GM19452 (cell line): Measurements from ENCODE around the gene BFSP1.

Source experiments
- ATAC-seq: cut with Tn5 transposase; IDR thresholded peaks from one replicate; pipeline ENCODE4 v1.9.1; 2021; ENCODE audit not compliant: unreplicated experiment

The BFSP1 gene

DNA sequence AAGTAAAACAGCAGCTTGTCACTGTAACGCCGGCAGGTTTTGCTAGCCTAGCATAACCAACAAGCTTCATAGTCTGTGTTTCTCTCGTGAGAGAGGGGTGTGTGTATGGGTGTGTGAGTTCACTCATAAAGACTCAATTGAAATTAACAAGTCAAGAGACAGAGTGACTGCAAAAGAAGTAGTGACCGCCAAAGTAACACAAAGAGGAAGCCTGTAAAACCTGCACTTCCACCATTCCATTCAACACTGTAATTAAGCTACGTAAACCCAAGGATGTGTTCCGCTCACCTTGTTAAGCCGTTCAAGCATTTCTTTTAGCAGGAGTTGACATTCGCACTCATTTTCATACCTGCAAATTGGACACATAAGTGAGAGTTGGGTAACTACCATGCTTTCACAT lies 6.6 kb downstream of the BFSP1 start:
- no peak for ATAC-seq

DNA sequence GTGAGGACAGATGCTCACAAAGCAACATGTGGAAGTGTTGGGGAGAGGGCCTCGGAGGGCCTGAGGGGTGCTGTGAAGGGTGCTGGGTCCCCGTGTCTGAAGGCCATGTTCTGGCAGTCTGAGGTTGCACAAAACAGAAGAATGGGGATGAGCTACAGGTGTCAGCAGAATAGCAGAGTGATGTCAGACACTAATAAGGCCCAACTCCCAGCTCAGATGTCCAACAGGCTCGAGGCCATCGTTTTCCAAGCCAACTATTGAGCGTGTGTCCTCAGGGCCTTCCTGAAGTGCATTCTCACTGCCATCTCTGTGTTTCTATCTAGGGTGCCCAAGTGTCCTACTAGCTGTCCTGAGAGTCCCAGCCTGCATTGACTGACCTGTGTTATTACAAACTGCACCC lies 7.9 kb downstream of the BFSP1 start:
- ATAC-seq, result no peak

DNA sequence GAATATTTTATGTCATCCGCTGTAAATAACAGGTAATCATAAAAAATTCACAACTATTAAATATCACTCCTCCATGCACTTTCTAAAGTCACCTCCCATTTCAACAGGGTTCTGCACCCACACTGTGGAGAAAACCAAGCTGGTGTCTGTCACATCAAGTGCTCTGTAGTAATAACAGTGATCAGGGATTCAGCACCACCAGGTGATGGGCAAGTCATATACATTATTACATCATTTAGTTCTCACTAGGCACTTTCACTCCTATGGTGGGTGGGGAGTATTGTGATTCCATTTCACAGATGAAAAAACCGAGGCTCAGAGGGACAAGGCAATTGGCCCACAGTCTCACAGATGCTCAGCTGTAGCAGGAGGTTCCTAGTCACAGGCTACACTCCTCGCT lies 8.7 kb downstream of the BFSP1 start:
- ATAC-seq, result no peak

DNA sequence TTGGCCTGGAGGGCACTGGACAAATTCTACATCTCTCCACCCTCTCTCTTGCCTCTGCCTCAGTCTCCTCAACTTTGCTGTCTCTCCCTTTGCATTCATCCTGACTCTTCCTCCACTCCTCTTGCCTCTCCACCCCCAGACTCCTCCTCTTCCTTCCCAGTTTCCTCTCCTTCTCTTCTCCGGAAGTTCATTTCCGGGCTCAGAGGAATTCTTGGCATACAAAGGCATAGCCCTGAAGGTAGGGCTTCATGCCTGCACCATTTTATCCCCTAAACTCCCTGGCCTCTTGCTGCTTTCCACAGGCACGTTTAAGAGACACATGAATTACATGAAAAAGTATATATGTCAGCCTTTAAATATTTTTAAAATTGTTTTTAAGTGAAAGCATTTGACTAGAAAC lies 10.6 kb downstream of the BFSP1 start:
- ATAC-seq, result no peak

DNA sequence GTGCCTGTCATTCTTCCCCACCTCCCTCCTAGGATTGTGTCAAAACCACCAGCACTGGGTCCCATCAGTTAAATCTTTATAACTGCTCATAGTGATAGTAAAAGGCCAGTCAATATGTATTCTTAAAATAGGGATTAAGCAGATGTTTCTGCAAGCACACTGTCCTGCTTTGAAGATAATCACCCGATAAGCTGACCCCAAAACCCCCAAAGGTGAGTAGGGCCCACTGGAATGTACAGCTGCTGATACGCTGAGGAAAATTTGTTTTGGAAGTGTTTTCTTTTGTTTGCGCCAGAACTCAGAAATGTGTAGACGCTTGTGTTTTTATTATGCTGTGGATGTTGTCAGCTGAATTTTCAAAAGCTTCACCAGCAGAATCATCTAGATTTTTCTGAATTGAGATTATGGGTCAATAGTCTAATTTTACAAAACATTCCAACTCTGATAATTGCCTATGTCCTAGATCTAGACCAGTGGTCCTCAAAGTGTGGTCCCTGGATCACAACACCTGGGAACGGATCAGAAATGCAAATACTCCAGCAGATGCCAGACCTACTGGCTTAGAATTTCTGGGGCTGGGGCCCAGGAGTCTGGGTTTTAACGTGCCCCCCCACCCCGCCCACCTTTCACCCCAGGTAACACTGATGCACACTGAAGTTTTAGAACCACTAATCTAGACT lies 11.4 kb downstream of the BFSP1 start:
- ATAC-seq, result no peak

DNA sequence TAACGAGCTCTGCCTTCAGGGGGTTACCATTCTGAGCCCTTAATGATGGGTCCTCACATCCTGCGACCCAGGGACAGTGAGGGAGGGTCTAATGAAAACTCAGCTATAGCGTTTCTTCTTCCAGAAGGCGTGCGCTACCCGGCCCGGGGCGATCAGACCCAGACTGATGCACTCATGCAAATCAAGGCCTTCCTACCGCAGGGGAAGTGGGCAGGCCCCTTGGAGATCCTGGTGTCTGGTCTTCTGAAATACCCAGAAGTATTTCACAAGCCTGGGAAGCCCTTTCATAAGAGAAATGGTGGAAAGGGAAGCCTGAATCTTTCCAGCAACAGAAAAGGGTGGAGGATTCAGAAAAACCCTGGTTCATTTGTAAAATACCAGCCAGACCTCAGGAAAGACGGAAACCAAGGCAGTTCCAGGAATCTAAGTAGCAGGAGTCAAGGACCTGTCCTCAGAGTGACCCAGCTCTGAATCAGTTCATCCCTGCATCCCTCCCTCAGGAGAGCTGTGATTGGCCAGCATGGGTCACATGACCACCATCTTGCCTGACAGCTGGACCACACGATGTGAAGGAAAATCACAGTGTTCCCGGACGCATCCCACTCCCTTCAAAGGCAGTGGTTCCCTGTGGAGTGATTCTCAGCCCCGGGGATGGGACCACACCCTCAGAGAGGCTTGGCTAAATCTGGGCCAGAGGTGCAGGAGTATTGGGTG lies 12.7 kb downstream of the BFSP1 start:
- ATAC-seq, result no peak

DNA sequence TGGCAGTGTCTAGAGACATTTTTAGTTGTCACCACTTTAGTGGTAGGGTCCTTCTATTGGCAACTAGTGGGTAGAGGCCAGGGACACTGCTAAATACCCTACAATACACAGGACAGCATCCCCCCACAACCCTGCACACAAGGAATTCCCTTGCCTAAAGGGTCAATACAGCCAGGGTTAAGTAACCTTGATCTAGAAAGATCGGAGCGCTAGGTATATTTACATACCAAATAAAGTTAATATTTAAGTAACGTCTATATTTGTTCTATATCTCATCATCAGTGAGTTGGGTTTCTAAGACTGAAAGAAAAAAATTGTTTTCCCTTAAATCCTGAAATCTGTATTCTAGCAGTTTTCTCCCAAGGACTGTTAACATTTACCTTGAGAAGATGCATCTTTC lies 16.1 kb downstream of the BFSP1 start:
- ATAC-seq, result no peak

DNA sequence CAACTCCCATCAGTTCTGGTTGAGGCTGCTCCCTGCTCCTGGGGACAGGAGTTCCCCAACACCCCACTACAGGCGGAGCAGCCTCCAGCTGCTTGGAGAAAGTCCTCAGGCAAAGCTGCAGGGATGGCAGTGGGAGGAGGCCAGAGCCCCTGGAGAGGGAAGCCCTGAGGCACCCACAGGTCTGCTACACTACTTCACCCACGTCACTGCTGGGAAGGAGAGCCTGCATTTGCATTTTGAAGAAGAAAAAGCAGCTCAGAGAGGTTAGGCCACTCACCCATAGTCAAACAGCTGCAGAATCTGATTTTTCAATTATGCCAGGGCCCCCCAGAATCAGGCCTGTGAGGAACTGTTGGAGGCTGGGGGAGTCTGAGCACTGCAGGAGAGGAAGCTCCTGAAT lies 17.2 kb downstream of the BFSP1 start:
- no peak for ATAC-seq

DNA sequence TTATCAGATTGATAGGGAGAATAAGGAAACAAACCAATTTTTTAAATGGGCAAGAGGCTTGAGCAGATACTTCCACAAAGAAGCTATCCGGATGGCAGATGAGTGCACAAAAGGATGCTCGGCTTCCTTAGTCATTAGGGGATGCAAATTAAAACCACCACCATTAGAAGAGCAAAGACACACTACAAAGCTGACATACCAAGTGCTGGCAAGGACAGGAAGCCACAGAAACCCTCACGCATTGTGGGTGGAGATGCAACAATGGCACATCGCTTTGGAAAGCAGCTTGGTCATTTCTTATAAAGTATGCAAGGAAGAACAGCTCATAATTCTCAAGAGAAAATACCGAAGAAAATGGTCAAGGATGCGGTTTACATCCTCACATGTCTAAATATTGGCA lies 19.8 kb downstream of the BFSP1 start:
- ATAC-seq, result no peak

DNA sequence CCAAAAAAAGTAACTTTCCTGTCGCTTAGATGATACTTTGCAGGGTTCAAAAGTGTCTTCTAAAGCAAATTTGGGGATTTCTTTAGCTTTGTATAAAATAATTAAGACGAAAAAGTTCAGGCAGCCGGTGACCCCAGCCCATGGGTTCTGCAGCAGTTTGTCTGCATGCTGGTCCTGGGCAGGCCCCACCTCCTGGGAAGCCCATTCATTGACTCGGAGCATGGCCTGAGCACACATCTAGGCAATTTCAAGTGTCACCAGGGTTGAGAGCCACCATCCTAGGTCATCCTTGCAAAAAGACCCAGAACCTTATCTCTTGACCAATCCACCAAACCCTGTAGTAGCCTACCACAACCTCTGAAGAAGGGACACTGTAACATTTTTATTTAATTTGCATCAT lies 20.6 kb downstream of the BFSP1 start:
- ATAC-seq, result no peak

DNA sequence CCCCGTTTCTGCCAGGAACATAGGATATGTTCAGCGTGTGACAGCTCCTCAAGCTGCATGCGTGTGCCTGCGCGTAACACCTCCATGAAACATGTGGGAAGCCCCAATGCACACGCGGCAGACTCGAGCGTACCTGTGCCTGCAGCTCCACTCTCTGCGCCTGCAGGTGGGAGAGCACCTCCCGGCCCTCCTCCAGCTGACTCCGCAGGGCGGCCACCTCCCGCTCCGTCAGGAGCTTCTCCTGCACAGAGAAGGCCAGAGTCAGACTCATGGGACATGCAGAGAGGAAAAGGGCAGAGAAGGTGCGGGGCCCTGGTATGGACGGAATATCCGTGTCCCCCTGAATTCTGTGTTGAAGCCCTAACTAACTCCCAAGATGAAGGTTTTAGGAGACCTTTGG lies 22.4 kb downstream of the BFSP1 start:
- ATAC-seq, result no peak

DNA sequence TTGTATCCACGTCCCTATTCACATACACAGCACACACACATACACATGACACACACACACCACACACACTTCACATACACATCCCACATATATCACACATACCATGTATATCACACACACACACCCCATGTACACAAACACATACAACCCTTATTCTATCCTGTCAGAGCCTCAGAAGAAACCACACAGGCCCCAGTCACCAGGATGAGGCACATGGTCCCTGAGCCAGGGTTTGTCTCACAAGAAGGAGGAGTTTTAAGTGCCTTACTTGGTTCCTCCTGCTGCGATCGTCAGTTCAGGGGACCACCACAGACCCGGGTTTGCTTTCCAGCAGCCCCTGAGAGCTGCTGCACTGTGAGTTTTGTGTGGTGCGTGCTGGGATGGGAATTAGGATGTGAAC lies 23.6 kb downstream of the BFSP1 start:
- ATAC-seq, result no peak

DNA sequence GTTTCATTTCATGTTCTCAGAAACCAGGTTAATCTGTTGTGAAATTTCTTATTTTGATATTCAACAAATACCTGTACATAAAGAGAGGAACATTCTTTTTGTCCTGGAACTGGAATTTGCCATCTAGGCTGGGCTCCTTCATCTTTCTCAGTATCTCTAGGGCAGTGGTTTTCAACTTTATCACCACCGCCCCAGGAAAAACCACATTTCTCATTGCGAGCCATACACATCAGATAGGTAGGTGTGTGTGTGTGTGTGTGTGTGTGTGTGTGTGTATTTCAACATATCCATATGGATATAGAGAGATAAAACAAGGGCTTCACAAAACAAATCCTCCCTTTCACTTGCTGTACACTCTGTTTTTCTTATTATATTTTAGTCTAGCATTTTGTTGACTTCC lies 24.1 kb downstream of the BFSP1 start:
- no peak for ATAC-seq

DNA sequence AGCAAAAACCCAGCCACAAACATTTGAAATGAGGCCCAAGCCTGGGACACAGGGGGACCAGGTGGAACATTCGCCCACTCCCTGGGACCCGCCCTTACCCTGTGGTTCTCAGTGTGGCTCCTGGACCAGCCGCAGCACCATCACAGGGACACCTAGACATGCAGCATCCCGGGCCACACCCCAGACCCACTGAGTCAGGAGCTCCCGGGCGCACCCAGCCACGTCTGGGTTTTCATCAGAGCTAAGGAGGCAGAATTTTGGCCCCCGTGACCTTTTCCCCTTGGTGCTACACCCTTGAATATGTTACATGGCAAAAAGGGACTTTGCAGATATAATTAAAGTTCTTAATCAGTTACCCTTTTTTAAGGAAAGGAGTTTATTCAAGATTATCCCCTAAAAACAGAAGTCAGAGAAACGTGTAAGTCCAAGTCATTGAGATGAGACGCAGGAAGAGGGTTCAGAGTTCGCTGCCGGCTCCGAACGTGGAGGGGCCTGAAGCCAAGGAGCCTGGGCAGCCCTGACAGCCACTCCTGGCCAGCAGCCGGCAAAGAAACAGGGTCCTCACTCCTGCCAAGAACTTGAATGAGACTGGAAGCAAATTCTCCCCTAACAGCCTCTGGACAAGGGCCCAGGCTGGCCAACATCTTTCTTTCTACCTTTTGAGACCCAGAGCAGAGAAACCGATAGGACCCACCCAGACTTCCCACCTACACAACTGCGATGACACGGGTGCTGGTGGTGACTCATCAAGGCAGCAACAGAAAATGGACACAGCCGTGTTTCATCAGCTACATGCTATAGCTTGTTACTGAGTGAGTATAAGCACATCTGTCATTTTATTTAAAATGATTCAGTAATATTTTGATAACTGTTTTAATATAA lies 25.3 kb downstream of the BFSP1 start:
- ATAC-seq, result no peak

DNA sequence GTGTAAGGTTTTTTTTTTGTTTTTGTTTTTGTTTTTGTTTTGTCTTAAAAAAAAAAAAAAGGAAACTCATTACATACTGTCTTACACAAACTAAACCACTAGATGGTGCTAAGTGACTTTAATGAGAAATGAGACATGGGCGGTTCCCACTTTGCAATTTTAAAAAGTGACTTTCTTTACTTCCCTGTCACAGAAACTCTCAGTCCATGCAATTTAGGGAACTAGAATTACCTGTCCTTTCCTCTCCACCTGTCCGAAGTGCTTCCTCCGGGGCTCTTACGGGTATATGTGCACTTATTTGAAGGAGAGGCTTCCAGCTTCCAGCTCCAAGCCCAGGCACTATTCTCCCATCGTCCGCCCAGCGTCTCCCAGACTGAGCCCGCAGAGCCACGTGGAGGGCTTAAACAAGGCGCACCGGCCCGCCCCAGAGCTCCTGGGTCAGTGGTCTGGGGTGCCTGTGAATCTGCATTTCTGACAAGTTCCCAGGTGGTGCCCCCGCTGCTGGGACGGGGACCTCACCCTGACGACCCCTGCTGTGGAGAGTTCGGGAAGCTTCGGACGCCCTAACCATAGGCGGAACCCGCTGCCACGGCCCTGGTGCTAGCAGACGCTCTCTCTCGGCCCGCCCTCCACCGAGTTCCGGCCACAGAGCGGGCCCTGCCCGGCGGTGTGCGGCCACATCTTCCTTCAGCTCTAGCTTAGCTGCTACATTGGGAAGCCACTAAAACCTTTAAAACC lies 26.1 kb downstream of the BFSP1 start:
- peak; percentile 71 for ATAC-seq

DNA sequence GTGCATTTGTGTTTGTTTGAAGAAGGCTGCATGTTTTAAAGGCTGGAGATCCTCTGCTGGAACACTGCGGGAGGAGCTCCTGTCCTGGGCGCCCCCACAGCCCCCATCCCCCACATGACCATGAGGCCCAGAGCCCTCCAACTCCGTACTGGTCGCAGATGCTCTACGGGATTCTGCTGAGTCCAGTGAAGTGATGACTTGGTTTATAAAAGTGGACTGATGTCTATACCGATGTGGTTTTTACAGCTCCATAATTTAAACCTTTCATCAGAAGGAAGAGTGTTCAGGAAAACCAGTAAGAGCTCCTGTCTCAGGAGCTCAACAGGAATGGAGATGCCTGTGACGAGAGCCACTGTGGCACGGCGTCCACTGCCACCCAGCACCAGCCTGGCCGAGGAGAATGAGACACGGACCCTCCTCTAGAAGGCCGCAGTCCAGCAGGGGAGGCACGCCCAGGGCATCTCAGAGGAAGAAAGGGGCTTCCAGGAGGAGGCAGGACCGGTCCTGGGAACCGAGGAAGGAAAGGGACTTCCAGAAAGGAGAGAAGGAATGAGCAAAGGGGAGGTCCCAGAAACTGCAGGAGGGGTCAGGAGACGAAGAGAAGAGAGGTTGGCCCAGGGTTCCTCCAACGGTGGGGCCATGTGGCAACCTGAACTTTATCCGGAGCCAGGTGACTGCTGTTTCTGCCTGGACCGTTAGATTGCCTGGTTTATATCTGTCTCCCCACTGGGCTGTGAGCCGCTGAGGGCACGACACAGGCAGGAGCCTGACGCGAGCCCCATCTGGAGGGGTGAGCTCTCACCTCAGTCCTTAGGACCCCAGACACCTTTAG lies 26.9 kb downstream of the BFSP1 start:
- peak; percentile 25 for ATAC-seq

DNA sequence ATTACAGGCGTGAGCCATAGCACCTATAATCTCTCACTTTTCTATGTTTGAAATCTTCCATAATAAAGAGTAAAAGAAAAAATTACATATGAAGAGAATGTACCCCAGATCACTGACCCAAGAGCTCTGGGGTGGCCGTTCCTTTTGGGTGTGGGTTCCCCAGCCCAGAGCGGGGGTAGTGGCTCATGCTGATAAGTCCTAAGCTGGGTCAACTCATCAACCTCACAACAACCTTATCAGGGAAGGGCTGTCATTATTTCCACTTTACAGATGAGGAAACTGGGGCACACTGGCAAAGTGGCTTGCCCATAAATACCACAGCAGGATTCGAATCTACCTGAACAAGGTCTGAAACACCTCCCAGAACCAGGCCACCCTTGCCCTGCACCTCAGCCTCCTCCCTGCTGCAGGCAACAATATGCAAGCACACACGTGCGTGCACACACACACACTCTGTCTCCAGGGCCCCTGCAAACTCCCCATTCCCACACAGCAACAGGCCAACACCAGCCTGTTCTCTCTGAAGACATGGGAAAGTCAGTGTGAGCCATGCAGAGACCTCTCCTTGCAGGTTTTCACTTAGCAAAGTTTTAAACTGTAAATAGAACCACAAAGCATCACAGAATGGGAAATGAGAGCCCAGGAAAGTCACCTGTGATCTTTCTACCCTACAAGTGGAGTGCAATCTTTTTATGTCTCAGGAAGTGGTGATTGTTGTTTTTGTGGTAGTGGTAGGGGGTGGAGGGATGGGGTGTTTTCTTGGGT lies 27.7 kb downstream of the BFSP1 start:
- ATAC-seq, result no peak

DNA sequence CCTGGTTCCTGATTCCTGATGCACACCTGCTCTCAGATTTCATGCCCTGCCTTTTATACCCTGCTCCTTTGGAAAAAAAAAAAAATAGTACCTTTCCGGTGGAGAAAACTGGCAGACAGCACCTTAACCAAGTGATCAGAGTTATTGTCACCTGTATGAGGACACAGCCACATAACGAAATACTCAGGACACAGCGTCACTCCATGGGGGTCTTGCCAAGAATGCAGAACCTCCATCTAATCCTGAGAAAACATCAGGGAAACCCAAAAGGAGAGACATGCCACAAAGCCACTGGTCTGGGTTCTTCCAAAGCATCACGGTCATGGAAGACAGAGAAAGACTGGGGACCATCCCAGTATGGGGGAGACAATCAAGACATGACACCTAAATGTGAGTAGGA lies 29.1 kb downstream of the BFSP1 start:
- ATAC-seq, result no peak

DNA sequence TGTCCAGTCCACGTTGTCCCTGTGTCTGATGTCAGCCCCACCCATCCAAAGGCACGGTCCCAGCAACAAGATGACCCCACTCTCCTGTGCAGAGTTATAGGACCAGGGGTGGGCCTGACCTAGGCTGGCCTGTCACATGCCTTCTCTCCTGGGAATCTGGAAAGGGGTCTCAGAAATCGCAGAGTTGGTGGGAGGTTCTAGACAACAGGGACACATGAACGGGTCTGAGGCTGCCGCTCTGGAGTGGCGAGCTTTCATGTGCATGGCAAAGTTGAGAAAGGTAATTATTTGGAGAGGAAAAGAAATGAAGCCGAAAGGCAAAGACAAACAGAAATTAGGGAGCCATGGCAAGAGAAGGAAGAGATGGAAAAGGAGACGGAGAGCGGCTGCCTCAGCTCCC lies 29.5 kb downstream of the BFSP1 start:
- no peak for ATAC-seq

DNA sequence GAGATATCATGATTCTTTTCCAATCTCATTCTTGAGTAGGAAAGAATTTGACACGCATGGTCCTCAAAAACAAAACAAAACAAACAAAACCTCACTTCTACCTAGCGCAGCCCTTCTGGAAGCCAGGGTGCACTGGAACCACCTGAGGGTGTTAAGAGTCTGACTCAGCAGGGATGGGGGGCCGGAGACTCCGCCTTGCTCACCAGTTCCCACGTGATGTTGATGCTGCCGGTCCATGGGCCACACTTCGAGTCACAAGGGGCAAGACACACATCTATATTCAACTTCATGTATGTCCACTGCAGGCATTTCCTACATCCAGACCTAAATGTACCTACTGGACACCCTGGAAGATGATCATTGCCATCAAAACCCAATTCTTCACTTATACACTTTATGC lies 30.4 kb downstream of the BFSP1 start:
- no peak for ATAC-seq
